GM21447 (cell line): Measurements from ENCODE around the gene ZNF823.

Experiments
- ATAC-seq: cut with Tn5 transposase; IDR thresholded peaks from one replicate; pipeline ENCODE4 v1.9.1; 2021; ENCODE audit not compliant: unreplicated experiment

ZNF823 gene

GRCh38 chr19:11737964-11738745, 591 bp downstream of the ZNF823 start:
- peak; percentile 40 for ATAC-seq

GRCh38 chr19:11736696-11737095, 2.0 kb downstream of the ZNF823 start:
- no peak for ATAC-seq

GRCh38 chr19:11735375-11735774, 3.4 kb downstream of the ZNF823 start:
- ATAC-seq, result no peak

- ATAC-seq, result no peak
Measured at GRCh38 chr19:11729586-11729985, 9.2 kb downstream of the ZNF823 start.

- ATAC-seq, result no peak
Measured at GRCh38 chr19:11722414-11722813, 16.3 kb downstream of the ZNF823 start.

- no peak for ATAC-seq
Measured at GRCh38 chr19:11721681-11722080, 17.1 kb downstream of the ZNF823 start.

GRCh38 chr19:11710313-11710712, 28.4 kb downstream of the ZNF823 start:
- ATAC-seq, result no peak

- ATAC-seq, result no peak
Measured at GRCh38 chr19:11708457-11708856, 30.3 kb downstream of the ZNF823 start.

- no peak for ATAC-seq
Measured at GRCh38 chr19:11705474-11705873, 33.3 kb downstream of the ZNF823 start.

- no peak for ATAC-seq
Measured at GRCh38 chr19:11704626-11705025, 34.1 kb downstream of the ZNF823 start.

- ATAC-seq, result no peak
Measured at GRCh38 chr19:11699931-11700794, 38.6 kb downstream of the ZNF823 start.

GRCh38 chr19:11698231-11698630, 40.5 kb downstream of the ZNF823 start:
- no peak for ATAC-seq

- ATAC-seq, result no peak
Measured at GRCh38 chr19:11697284-11697855, 41.4 kb downstream of the ZNF823 start.

- peak; percentile 67 for ATAC-seq
Measured at GRCh38 chr19:11694533-11695439, 44.0 kb downstream of the ZNF823 start.

- no peak for ATAC-seq
Measured at GRCh38 chr19:11693505-11694499, 44.9 kb downstream of the ZNF823 start.

GRCh38 chr19:11692127-11692790, 46.5 kb downstream of the ZNF823 start:
- no peak for ATAC-seq

- no peak for ATAC-seq
Measured at GRCh38 chr19:11685676-11686650, 52.8 kb downstream of the ZNF823 start.
